ENCODE data around the gene GAB4. TPM values are rescaled to one million over a fixed set of nuclear protein-coding genes. Genes with fewer than 3 reads are reported as not detected.

The GAB4 gene
- total RNA-seq, 1 experiment from 2014 or later = not detected

GRCh38 chr22:16970446-16970845 lies 37.6 kb downstream of the GAB4 start:
- H3K4me2 ChIP-seq (ENCODE audit: insufficient read depth, insufficient read length, low read length) = no peak overlapping the region
- H3K23ac ChIP-seq (ENCODE audit: insufficient read length, low read depth, low read length) = no peak overlapping the region
- H2AFZ ChIP-seq (ENCODE audit: low read length) = no peak overlapping the region
- H3K18ac ChIP-seq (ENCODE audit: insufficient read length, low read depth, low read length) = no peak overlapping the region
- no peak overlapping the region for H2BK12ac ChIP-seq (ENCODE audit: insufficient read length, low read depth, low read length)
- H4K91ac ChIP-seq (ENCODE audit: insufficient read length, low read depth, low read length) = no peak overlapping the region
- no peak overlapping the region for H3K4me3 Mint-ChIP-seq
- no peaks in the 10 kb centered on the region; the same call in 1 of the 2 replicates for H3K4me1 ChIP-seq (ENCODE audit: insufficient read depth, low read length)
- no peak overlapping the region for H3K56ac ChIP-seq (ENCODE audit: insufficient read length, low read depth, low read length)
- H3K79me2 ChIP-seq (ENCODE audit: insufficient read depth, low read length) = no peaks in the 10 kb centered on the region
- H3K23me2 ChIP-seq (ENCODE audit: insufficient read length, low read depth, low read length, poor library complexity, severe bottlenecking) = no peaks in the 10 kb centered on the region
- no peaks in the 10 kb centered on the region for H3K27me3 ChIP-seq (ENCODE audit: insufficient read depth, low read length)
- peaks cover 0 to 11% (median 9%) of the 10 kb centered on the region in 3 experiments; a peak in 4 of 7 replicates for H3K36me3 Mint-ChIP-seq (ENCODE audit: insufficient read depth in 1 of 3, low read depth in 3 of 3)
- WGBS (ENCODE audit: extremely low coverage, insufficient read length, low lambda C conversion rate) = no CpG with 5 or more reads among the region's 4 CpGs
- no peak overlapping the region for H3K4ac ChIP-seq (ENCODE audit: low read depth, low read length)
- H2BK5ac ChIP-seq (ENCODE audit: insufficient read length, low read length) = no peak overlapping the region
- no peak overlapping the region for H2AK5ac ChIP-seq (ENCODE audit: insufficient read length, low read length)
- H3K27me3 Mint-ChIP-seq (ENCODE audit: low read depth) = peaks cover 24% of the 10 kb centered on the region
- H3K79me1 ChIP-seq (ENCODE audit: insufficient read depth, low read depth, low read length, poor library complexity, severe bottlenecking) = no peaks in the 10 kb centered on the region
- no peak overlapping the region for H3K14ac ChIP-seq (ENCODE audit: insufficient read depth, low read length)
- no peak overlapping the region for H2BK120ac ChIP-seq (ENCODE audit: low read depth, low read length, poor library complexity, severe bottlenecking)
- DNase-seq = no peak
- TF ChIP-seq CTCF (conservative IDR thresholded peaks at IDR 0.05) = no peak
- H3K9me3 Mint-ChIP-seq = peaks cover 90 to 98% of the 10 kb centered on the region in 2 experiments
- H4K20me1 ChIP-seq (ENCODE audit: control insufficient read depth, insufficient read depth, insufficient read length) = no peaks in the 10 kb centered on the region
- no peak overlapping the region for H3T11ph ChIP-seq (ENCODE audit: low read length)
- H4K5ac ChIP-seq (ENCODE audit: insufficient read length, low read depth, low read length) = no peak overlapping the region
- H3K9ac ChIP-seq (ENCODE audit: extremely low read depth, insufficient read length, low read length) = no peak overlapping the region
- H3K27ac ChIP-seq (ENCODE audit: insufficient read length, low read depth, low read length) = no peak overlapping the region
- H2BK15ac ChIP-seq (ENCODE audit: low read depth, low read length) = no peak overlapping the region
- no peak overlapping the region for H2BK20ac ChIP-seq (ENCODE audit: low read depth, low read length, poor library complexity, severe bottlenecking)
- no peaks in the 10 kb centered on the region for H3K9me3 ChIP-seq (ENCODE audit: control insufficient read depth, low read depth, low read length)
- H3K27ac Mint-ChIP-seq = no peak overlapping the region
- H4K8ac ChIP-seq (replicated peaks; ENCODE audit: insufficient read length, low read depth, low read length) = no peak overlapping the region
- no peaks in the 10 kb centered on the region for H3K4me1 Mint-ChIP-seq

Data from H9 (cell line).